Esophagus squamous epithelium (tissue), 5 donors: ENCODE results near the gene MORN3. TPM values are rescaled to one million over a fixed set of nuclear protein-coding genes. Genes with fewer than 3 reads are reported as not detected.
"Not testable (repeated sequence)": the region's sequence is repeated elsewhere in the genome, so short reads cannot be mapped to it uniquely, and the experiment has no call there.

Experiments used
- DNase-seq: peaks from one replicate; lab custom pipeline; 2025; lab: John Stamatoyannopoulos, UW
- H3K27ac ChIP-seq, 4 donors: fragments of 200-600 bp; sonication (generic); one replicate each; pipeline ENCODE4 v1.5.1; 2016 to 2019; ENCODE audit warnings: mild to moderate bottlenecking in 1 of 4
- H3K27me3 ChIP-seq, 4 donors: fragments of 200-600 bp; sonication (generic); 1 replicate in 3 of 4; 2 replicates in 1 of 4; pipeline versions ENCODE4 v1.5.1 to v1.6.0; 2017 to 2021; ENCODE audit warnings: antibody characterized with exemption in 1 of 4
- H3K36me3 ChIP-seq, 3 donors: fragments of 200-600 bp; sonication (generic); one replicate each; pipeline ENCODE4 v1.5.1; 2016 to 2019
- H3K4me1 ChIP-seq, 3 donors: fragments of 200-600 bp; sonication (generic); one replicate each; pipeline ENCODE4 v1.5.1; 2017 to 2019
- H3K4me3 ChIP-seq, 4 donors: fragments of 200-600 bp; sonication (generic); 1 replicate in 3 of 4; 2 replicates in 1 of 4; pipeline ENCODE4 v1.5.1; 2016 to 2019; ENCODE audit warnings: mild to moderate bottlenecking in 2 of 4, moderate library complexity in 1 of 4
- H3K9me3 ChIP-seq, 3 donors: fragments of 200-600 bp; sonication (generic); one replicate each; pipeline ENCODE4 v1.5.1; 2016 to 2019
- CTCF ChIP-seq, 6 experiments: fragments of 450-650 bp in 4 of 6; fragments of 200-600 bp in 2 of 6; sonication (generic) in 2 of 6; IDR thresholded peaks; one replicate each; pipeline ENCODE4 v1.5.1; 2016 to 2019; ENCODE audit warnings: antibody characterized with exemption in 6 of 6, mild to moderate bottlenecking in 4 of 6, moderate library complexity in 4 of 6
- POLR2A ChIP-seq, 4 donors: fragments of 450-650 bp; IDR thresholded peaks; one replicate each; pipeline ENCODE4 v1.6.1; 2017; ENCODE audit warnings: antibody characterized with exemption in 4 of 4, mild to moderate bottlenecking in 4 of 4, moderate library complexity in 3 of 4
- WGBS, 2 donors: methylation state at CpG; one replicate each; pipeline ENCODE4 v1.1.5; 2018; 5-methylcytosine and 5-hydroxymethylcytosine counted together
- intact Hi-C: fragments of 100-400 bp; cut with DNase I; formaldehyde crosslinking; loops from one replicate; pipeline ENCODE4 v1.15.0; 2022
- total RNA-seq, 4 donors: library from RNA; depleted of rRNA; stranded (reverse); fragments of >200 nt; gene quantifications; one replicate each; pipeline ENCODE4 v1.1.0, GENCODE V29; 2016
- donor health status: DM: yes; HTN: yes; CAD: no.

The MORN3 gene
- under 1 TPM in 2 of 4 donors, not detected in 2; 0.09 to 0.13 TPM for total RNA-seq

- WGBS, 2 donors, result 56 to 64% methylated on average over 1 of the region's 5 CpGs
- H3K4me1 ChIP-seq, result peaks cover 7 to 47% (median 10%) of the 10 kb centered on the region in 3 donors
- DNase-seq, result no peak
- intact Hi-C loops, result no loop called here
- no peak within 1 kb of the TSS for H3K4me3 ChIP-seq
- peak within 1 kb of the TSS in 3 of 4 donors; percentile 2 to 38 (median 33) for H3K27ac ChIP-seq
- no peaks in the 10 kb centered on the region for H3K27me3 ChIP-seq
- TF ChIP-seq POLR2A (IDR thresholded peaks at IDR 0.05) (no peak), CTCF (IDR thresholded peaks at IDR 0.05) (no peak)
- H3K9me3 ChIP-seq, result no peaks in the 10 kb centered on the region
- H3K36me3 ChIP-seq, result no peaks in the 10 kb centered on the region
Measured at GRCh38 chr12:121669521-121669900, at the start of gene MORN3. Gene MORN3, minus strand, starts transcription at chr12:121669654. Its CDS starts 171 bp downstream, at chr12:121669483.

- DNase-seq, result no peak
- H3K9me3 ChIP-seq, result no peaks in the 10 kb centered on the region
- no peak overlapping the region for H3K4me3 ChIP-seq
- 100% methylated on average over 1 of the region's 3 CpGs; no CpG with 5 or more reads in 1 of the 2 donors for WGBS, 2 donors
- no peak overlapping the region for H3K27ac ChIP-seq
- TF ChIP-seq POLR2A (IDR thresholded peaks at IDR 0.05) (no peak), CTCF (IDR thresholded peaks at IDR 0.05) (no peak)
- no peaks in the 10 kb centered on the region for H3K27me3 ChIP-seq
- peaks cover under 1 to 5% (median 3%) of the 10 kb centered on the region in 3 donors for H3K4me1 ChIP-seq
- H3K36me3 ChIP-seq, result no peaks in the 10 kb centered on the region
- intact Hi-C loops, result no loop called here
Measured at GRCh38 chr12:121718653-121719239, 49.3 kb upstream of the MORN3 start.

GRCh38 chr12:121717041-121717699 is 47.7 kb upstream of the MORN3 start:
- H3K4me3 ChIP-seq, result no peak overlapping the region
- H3K27me3 ChIP-seq, result no peaks in the 10 kb centered on the region
- no peaks in the 10 kb centered on the region for H3K36me3 ChIP-seq
- no peaks in the 10 kb centered on the region for H3K9me3 ChIP-seq
- TF ChIP-seq CTCF (IDR thresholded peaks at IDR 0.05), result no peak
- no peak for TF ChIP-seq POLR2A (IDR thresholded peaks at IDR 0.05)
- H3K4me1 ChIP-seq, result peaks cover 9 to 16% (median 10%) of the 10 kb centered on the region in 3 donors
- intact Hi-C loops, result no loop called here
- WGBS, 2 donors, result 85 to 86% methylated on average over 8 to 10 of the region's 10 CpGs
- no peak overlapping the region for H3K27ac ChIP-seq
- DNase-seq, result no peak

GRCh38 chr12:121715862-121716435 is 46.5 kb upstream of the MORN3 start:
- Histone ChIP-seq H3K36me3 (no peaks in the 10 kb centered on the region), H3K27ac (no peak overlapping the region), H3K27me3 (no peaks in the 10 kb centered on the region), H3K9me3 (no peaks in the 10 kb centered on the region), H3K4me3 (no peak overlapping the region), H3K4me1 (peaks cover 9 to 25% (median 10%) of the 10 kb centered on the region in 3 donors)
- TF ChIP-seq POLR2A (IDR thresholded peaks at IDR 0.05), result no peak
- no peak for TF ChIP-seq CTCF (IDR thresholded peaks at IDR 0.05)
- no peak for DNase-seq
- intact Hi-C loops, result no loop called here
- WGBS, 2 donors, result 65 to 70% methylated on average over 5 of the region's 6 CpGs

- DNase-seq, H3K27me3 ChIP-seq, H3K9me3 ChIP-seq, intact Hi-C loops, H3K27ac ChIP-seq, H3K4me3 ChIP-seq, H3K36me3 ChIP-seq: not testable (repeated sequence)
- peaks cover 9 to 25% (median 10%) of the 10 kb centered on the region in 3 donors for H3K4me1 ChIP-seq
- WGBS, 2 donors, result 92% methylated on average over 7 of the region's 7 CpGs
Measured at GRCh38 chr12:121715055-121715454, 45.6 kb upstream of the MORN3 start.
